Measurements from ENCODE around the gene EEA1. TPM values are rescaled to one million over a fixed set of nuclear protein-coding genes. Genes with fewer than 3 reads are reported as not detected.

The EEA1 gene
- total RNA-seq, 1 experiment from 2014 or later: 14.9 TPM

GRCh38 chr12:92871116-92871515 is 58.0 kb downstream of the EEA1 start:
- Histone ChIP-seq H3K23ac (ENCODE audit: insufficient read length, low read depth, low read length) (no peak overlapping the region), H3K56ac (ENCODE audit: insufficient read length, low read depth, low read length) (no peak overlapping the region), H4K20me1 (ENCODE audit: control insufficient read depth, insufficient read depth, insufficient read length) (no peaks in the 10 kb centered on the region), H3K27me3 (ENCODE audit: insufficient read depth, low read length) (no peaks in the 10 kb centered on the region), H3K4me1 (ENCODE audit: insufficient read depth, low read length) (peaks cover 4% of the 10 kb centered on the region; the same call in 1 of the 2 replicates), H4K8ac (replicated peaks; ENCODE audit: insufficient read length, low read depth, low read length) (no peak overlapping the region), H3K79me1 (ENCODE audit: insufficient read depth, low read depth, low read length, poor library complexity, severe bottlenecking) (no peaks in the 10 kb centered on the region), H3K4me2 (ENCODE audit: insufficient read depth, insufficient read length, low read length) (no peak overlapping the region), H4K5ac (ENCODE audit: insufficient read length, low read depth, low read length) (no peak overlapping the region), H2BK15ac (ENCODE audit: low read depth, low read length) (no peak overlapping the region), H4K91ac (ENCODE audit: insufficient read length, low read depth, low read length) (no peak overlapping the region), H2BK5ac (ENCODE audit: insufficient read length, low read length) (no peak overlapping the region), H2AFZ (ENCODE audit: low read length) (no peak overlapping the region), H3K27ac (ENCODE audit: insufficient read length, low read depth, low read length) (no peak overlapping the region), H3T11ph (ENCODE audit: low read length) (no peak overlapping the region), H3K23me2 (ENCODE audit: insufficient read length, low read depth, low read length, poor library complexity, severe bottlenecking) (no peaks in the 10 kb centered on the region), H3K14ac (ENCODE audit: insufficient read depth, low read length) (no peak overlapping the region), H2BK120ac (ENCODE audit: low read depth, low read length, poor library complexity, severe bottlenecking) (no peak overlapping the region), H2BK20ac (ENCODE audit: low read depth, low read length, poor library complexity, severe bottlenecking) (no peak overlapping the region), H3K18ac (ENCODE audit: insufficient read length, low read depth, low read length) (no peak overlapping the region), H3K4ac (ENCODE audit: low read depth, low read length) (no peak overlapping the region), H2AK5ac (ENCODE audit: insufficient read length, low read length) (no peak overlapping the region), H3K9me3 (ENCODE audit: control insufficient read depth, low read depth, low read length) (no peaks in the 10 kb centered on the region), H3K79me2 (ENCODE audit: insufficient read depth, low read length) (no peaks in the 10 kb centered on the region), H2BK12ac (ENCODE audit: insufficient read length, low read depth, low read length) (no peak overlapping the region), H3K9ac (ENCODE audit: extremely low read depth, insufficient read length, low read length) (no peak overlapping the region)
- Mint-ChIP-seq H3K9me3 (no peaks in the 10 kb centered on the region), H3K36me3 (ENCODE audit: insufficient read depth in 1 of 3, low read depth in 3 of 3) (no peaks in the 10 kb centered on the region), H3K27me3 (ENCODE audit: low read depth) (no peaks in the 10 kb centered on the region), H3K4me1 (no peaks in the 10 kb centered on the region), H3K4me3 (no peak overlapping the region), H3K27ac (no peak overlapping the region)
- DNase-seq: no peak
- no peak for TF ChIP-seq CTCF (conservative IDR thresholded peaks at IDR 0.05)
- no CpG with 5 or more reads among the region's 3 CpGs for WGBS (ENCODE audit: extremely low coverage, insufficient read length, low lambda C conversion rate)

Measured in H9 (cell line).